SK-N-MC (cell line): ENCODE measurements around the gene PJA1.

ENCODE experiments used
- EZH2 ChIP-seq: fragments of 200-600 bp; sonication (generic); IDR thresholded peaks from one replicate; pipeline ENCODE4 v1.6.1; 2017; ENCODE audit warnings: antibody characterized with exemption
- FOXP2 ChIP-seq: optimal IDR thresholded peaks from 2 replicates; pipeline ENCODE3; 2011; ENCODE audit warnings: mild to moderate bottlenecking, moderate library complexity; ENCODE audit not compliant: insufficient read depth; ENCODE audit errors: extremely low read length, control extremely low read depth
- POLR2AphosphoS5 ChIP-seq: IDR thresholded peaks from 2 replicates; pipeline ENCODE4 v1.6.1; 2012; ENCODE audit warnings: mild to moderate bottlenecking, low read depth, low read length, borderline replicate concordance

DNA sequence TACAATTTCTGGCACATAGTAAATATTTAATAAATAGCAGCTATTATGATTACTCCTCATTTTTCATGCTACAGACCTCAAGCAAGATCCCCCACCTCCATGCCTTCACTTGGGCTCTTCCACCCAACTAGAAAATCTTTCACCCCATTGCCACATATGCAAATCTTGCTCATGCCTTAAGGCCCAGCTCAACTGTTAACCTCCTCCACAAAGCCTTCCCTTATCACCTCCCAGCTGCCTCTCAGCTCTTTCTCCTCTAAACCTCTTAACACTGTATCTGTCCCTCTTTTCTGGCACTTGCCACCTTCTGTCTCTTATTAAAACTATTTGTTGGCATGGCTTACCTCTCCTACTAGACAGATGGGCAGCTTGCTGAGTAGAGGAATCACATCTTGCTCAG, 51.5 kb downstream of the PJA1 start:
- no peak for TF ChIP-seq EZH2
- no peak for TF ChIP-seq POLR2AphosphoS5
- TF ChIP-seq FOXP2: no peak
